HG03558 (cell line): ENCODE data around the gene HGF.

Source experiments
- ATAC-seq: cut with Tn5 transposase; IDR thresholded peaks from one replicate; pipeline ENCODE4 v1.9.1; 2021; ENCODE audit warnings: moderate number of reproducible peaks; ENCODE audit not compliant: unreplicated experiment; ENCODE audit errors: extremely low read depth

Gene HGF

GRCh38 chr7:81776948-81777630 is 7.2 kb upstream of the HGF start:
- no peak for ATAC-seq

GRCh38 chr7:81776161-81776560 is 6.3 kb upstream of the HGF start:
- ATAC-seq, result no peak

DNA sequence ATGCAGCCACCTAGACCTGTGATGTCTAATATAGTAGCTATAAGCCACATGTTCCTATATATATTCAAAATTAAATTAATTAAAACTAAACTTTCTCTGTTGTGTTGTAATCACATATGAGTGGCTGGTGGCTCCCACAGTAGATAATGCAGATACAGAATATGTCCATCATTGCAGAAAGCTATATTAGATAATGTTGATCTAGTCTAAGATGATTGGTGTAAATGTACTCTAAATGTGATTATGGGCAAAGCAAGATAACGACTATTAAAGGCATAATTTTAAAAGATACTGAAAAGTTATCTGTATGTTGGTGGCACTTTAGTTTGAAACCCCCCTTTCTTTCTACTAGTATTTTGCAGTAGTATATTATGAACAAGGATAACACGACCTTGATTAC is 5.7 kb upstream of the HGF start:
- no peak for ATAC-seq

DNA sequence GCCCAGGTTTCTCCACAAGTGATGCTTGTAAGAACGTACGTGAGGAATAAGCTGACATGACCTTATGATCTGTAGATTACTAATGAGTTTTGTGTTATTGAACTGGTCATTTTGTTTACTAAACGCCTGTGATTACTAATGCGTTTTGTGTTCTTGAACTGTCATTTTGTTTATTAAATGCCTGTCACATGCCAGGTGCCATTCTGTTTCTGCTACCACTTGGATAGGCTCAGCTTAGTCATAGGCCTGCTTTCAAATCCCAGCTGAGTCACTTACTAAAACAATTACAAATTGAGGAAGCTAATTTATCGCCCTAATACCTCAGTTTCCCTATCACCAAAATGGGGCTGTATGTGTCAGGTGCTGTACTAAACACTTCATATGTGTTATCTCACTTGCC is 4.7 kb upstream of the HGF start:
- ATAC-seq, result no peak

DNA sequence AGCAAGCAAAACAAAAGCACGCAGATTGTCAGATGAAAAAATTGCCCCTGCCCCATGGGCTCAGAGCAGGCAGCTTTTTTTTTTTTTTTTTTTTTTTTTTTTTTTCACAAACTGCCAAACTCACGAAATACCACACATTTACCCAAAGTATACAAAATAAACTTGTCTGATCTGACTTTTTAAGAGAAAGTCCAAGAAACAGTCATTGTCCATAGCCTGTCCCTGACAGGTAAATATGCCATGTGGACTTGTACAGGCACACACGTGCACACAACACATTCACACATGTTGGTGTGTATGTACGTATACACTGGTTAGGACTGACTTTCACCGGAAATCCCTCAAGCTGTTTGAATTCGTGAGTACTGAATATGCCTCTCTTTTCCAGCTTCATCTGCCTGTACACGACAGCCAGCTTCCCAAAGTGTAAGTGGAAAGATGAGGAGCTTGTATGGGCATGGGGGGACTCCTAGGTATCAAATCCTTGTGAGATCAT is 929 bp upstream of the HGF start:
- no peak for ATAC-seq

- ATAC-seq, result no peak
Observed at GRCh38 chr7:81768951-81769778, 682 bp downstream of the HGF start.

DNA sequence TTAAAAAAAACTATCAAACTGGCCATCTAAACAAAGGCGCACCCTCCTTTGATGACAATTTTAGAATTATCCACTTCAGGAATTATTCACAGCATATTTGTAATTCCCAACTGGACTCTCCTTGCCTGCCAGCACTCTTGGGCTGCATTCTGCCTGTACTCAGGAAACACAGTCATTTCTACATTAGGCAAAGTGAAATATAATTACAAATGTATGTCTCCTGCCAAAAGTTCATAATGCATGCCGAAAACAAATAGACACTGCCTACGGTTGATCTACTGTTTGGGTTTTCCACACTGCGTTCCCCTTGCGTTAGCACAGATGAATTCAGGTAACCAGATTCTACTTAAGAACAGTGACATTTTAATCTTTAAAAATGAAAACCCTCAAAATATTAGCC is 1.9 kb downstream of the HGF start:
- ATAC-seq, result no peak

GRCh38 chr7:81761821-81762220 is 8.0 kb downstream of the HGF start:
- ATAC-seq, result no peak

DNA sequence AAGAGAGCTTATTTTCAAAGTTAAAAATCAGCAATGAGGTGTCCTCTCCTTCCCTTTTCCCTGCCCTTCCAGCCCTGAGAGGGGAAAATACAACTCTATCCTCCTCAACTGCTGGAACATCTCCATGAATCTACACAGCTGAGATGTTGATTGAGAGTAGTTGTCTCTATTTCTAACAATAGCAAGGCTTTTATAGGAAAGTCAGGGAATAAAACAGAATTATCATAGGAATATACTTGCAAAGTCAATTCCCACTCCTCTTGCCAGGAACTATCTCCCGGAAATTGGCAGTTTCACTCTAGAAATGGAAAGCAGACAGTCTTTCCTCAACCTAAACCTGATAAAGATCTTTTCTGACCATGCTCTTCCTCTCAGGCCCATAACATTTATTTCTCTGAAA is 8.8 kb downstream of the HGF start:
- no peak for ATAC-seq

- no peak for ATAC-seq
Observed at GRCh38 chr7:81754918-81755696, 14.7 kb downstream of the HGF start.

DNA sequence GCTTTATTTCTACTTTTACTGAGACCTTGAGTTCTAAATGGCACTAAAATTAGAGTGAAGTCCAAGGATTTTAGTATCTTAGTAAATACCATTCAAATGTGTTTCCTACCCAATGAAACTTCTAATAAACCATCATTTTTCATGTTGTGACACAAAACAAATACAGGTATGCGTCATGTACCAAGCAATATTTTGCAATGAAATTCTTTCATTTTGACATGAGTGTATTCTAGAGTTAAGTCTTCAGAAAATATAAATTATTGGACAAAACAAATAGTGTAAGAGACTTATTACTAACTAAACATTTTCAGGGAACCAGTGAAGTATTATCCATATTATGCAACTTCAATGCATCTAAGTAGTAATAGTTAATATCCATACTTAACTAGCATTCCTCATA is 16.5 kb downstream of the HGF start:
- ATAC-seq, result no peak

DNA sequence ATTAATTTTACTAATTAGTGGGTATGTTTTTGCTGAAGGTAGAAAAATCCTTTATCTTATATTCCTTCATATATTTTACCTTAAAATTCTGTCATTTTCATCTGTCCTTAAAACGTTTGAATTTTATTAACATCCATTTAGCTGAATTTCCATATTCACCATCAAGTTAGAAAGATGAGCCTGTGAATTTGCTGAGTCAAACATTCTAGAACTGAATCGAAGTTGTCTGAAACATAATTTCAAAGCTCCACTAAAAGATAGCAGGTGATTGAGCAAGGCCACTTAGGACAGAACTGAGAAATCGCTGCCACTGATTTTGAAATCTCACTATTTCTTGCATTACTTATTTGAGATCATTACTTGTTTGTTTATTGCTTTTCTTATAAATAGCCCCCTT is 17.5 kb downstream of the HGF start:
- ATAC-seq, result no peak

DNA sequence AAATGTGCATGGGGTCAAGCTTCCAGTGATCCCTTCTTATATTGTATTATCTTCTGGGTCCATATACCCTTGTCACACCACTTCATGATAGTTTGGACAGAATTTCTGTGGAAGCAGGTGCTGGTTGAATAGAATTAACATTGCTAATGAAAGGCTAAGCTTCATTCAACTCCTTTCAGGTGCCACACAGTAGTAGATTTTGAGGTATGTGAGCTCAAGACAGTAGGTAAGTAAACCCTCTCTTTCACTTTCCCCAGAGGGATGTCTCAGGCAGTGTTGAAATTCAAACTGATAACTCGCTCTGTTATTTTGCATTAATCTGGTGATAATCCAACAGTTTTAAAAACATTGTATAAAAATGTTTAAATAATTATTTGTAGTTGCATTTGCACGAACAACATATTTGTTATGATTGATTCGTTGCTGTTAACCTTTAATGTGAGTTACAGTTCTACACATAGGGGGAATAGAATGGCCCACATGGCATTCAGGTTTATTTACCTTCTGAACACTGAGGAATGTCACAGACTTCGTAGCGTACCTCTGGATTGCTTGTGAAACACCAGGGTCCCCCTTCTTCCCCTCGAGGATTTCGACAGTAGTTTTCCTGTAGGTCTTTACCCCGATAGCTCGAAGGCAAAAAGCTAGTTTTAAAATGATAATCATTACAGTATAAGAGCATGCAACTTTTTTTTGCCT is 18.1 kb downstream of the HGF start:
- ATAC-seq, result no peak

DNA sequence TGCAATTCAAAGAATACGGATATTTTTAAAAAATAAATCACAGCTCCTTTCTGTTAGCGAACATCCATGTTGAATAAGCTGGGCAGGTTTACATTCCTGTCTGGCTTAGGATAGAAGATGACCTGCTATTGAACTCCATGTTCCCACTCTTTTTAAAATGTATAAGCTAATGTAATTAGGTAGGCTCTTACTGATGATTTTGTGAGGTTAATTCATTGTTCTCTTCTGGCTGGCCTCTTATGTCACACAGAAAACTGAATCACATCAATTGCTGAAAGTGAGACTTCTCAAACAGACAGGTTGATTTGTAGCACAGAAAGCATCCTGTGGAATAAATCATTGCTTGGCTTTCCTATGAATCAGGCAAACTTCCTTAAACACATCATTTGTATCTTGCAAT is 24.2 kb downstream of the HGF start:
- ATAC-seq, result no peak

DNA sequence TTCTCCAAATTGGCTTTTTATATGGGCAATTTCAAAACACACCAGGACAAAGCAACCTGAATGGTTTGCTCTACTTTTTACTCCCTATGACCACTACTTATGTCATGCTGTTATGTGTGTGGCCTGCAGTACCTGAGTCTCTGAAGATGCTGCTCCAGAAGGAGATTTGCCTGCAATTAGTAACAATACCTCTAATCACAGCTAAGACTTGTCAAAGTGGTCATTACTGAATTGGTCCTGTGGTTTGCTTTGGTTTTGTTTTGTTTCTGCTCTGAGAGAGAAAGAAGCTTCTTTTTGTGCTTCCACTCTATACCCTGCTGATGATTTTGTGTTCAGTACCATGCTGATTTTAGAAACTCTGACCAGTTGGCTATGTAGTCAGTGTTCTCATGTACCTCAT is 25.5 kb downstream of the HGF start:
- no peak for ATAC-seq

- ATAC-seq, result no peak
Observed at GRCh38 chr7:81743665-81744064, 26.2 kb downstream of the HGF start.

GRCh38 chr7:81743201-81743600 is 26.6 kb downstream of the HGF start:
- ATAC-seq, result no peak

GRCh38 chr7:81740403-81740802 is 29.4 kb downstream of the HGF start:
- ATAC-seq, result no peak

DNA sequence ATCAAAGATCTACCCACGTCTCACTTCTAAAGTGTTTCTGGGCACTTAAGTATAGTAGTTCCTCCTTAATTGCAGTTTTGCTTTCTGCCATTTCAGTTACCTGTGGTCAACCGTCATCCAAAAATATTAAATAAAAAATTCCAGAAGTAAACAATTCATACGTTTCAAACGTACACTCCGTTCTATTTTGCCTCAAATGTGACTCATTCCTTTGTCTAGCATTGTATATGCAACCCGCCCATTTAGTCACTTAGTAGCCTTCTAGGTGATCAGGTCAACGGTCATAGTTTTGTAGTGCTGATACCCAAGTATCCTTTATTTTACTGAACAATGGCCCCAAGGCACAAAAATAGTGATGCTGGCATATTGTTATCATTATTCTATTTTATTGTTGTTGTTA is 33.8 kb downstream of the HGF start:
- ATAC-seq, result no peak

GRCh38 chr7:81725812-81726127 is 44.1 kb downstream of the HGF start:
- no peak for ATAC-seq
